ENCODE results near the gene GREB1. TPM values are rescaled to one million over a fixed set of nuclear protein-coding genes. Genes with fewer than 3 reads are reported as not detected.
A peak's percentile ranks its signal among the peaks of the same experiment; 100 is the strongest.

Gene GREB1
- total and polyA plus RNA-seq, 2 of the 13 experiments (the other 11 are each of a cell fraction or from before 2014, with no cell fraction given) = 31.3 to 61.2 TPM

DNA sequence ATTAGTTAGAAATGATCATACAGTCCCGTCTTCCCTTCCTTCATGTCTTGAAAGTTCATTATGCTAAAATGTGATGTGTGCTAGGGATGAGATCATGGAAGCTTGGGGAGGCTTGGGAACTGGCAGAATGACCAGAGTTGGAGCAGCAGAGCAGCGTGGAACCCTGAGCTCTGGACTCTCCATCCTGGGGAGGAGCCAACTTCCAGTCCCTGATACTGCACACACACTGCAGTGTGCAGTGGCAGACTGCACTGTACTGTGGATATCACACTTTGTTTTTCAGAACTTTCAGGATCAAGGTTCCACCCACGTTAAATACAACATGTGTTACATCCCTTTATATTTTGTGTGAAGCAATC lies 27.3 kb upstream of the GREB1 start (continued):
- TF ChIP-seq YEATS4 (CRISPR knock-in tag; IDR thresholded peaks at IDR 0.05; ENCODE audit: borderline replicate concordance) (peak; percentile 67), MAF1 (CRISPR knock-in tag; IDR thresholded peaks at IDR 0.05; ENCODE audit: borderline replicate concordance) (no peak), NR2F2 (IDR thresholded peaks at IDR 0.05; ENCODE audit: borderline replicate concordance, low read depth) (no peak), NCOA1 (CRISPR knock-in tag; IDR thresholded peaks at IDR 0.05) (peak; percentile 45; the same call in 1 of the 2 replicates), ZSCAN31 (CRISPR knock-in tag; IDR thresholded peaks at IDR 0.05; ENCODE audit: low read depth) (0 out of 2 replicates have a peak, but pooled peaks have one; percentile 20), FOSL2 (CRISPR knock-in tag; IDR thresholded peaks at IDR 0.05) (peak; percentile 27; the same call in 1 of the 2 replicates), LCORL (IDR thresholded peaks at IDR 0.05) (no peak), LCORL (CRISPR knock-in tag; IDR thresholded peaks at IDR 0.05) (peak; percentile 71), ZFY (CRISPR knock-in tag; IDR thresholded peaks at IDR 0.05) (no peak), CC2D1A (CRISPR knock-in tag; IDR thresholded peaks at IDR 0.05) (no peak), NCOA2 (CRISPR knock-in tag; IDR thresholded peaks at IDR 0.05) (no peak), XBP1 (CRISPR knock-in tag; IDR thresholded peaks at IDR 0.05) (peak; percentile 48; the same call in 1 of the 2 replicates), MLLT10 (CRISPR knock-in tag; IDR thresholded peaks at IDR 0.05) (no peak), MED13 (CRISPR knock-in tag; IDR thresholded peaks at IDR 0.05) (peak; percentile 48; the same call in 1 of the 2 replicates), GATAD2A (CRISPR knock-in tag; IDR thresholded peaks at IDR 0.05) (peak; percentile 64; the same call in 1 of the 2 replicates), ZNF326 (CRISPR knock-in tag; IDR thresholded peaks at IDR 0.05; ENCODE audit: borderline replicate concordance) (no peak), PAF1 (CRISPR knock-in tag; IDR thresholded peaks at IDR 0.05) (no peak)
- TF ChIP-seq, protein P1, sequence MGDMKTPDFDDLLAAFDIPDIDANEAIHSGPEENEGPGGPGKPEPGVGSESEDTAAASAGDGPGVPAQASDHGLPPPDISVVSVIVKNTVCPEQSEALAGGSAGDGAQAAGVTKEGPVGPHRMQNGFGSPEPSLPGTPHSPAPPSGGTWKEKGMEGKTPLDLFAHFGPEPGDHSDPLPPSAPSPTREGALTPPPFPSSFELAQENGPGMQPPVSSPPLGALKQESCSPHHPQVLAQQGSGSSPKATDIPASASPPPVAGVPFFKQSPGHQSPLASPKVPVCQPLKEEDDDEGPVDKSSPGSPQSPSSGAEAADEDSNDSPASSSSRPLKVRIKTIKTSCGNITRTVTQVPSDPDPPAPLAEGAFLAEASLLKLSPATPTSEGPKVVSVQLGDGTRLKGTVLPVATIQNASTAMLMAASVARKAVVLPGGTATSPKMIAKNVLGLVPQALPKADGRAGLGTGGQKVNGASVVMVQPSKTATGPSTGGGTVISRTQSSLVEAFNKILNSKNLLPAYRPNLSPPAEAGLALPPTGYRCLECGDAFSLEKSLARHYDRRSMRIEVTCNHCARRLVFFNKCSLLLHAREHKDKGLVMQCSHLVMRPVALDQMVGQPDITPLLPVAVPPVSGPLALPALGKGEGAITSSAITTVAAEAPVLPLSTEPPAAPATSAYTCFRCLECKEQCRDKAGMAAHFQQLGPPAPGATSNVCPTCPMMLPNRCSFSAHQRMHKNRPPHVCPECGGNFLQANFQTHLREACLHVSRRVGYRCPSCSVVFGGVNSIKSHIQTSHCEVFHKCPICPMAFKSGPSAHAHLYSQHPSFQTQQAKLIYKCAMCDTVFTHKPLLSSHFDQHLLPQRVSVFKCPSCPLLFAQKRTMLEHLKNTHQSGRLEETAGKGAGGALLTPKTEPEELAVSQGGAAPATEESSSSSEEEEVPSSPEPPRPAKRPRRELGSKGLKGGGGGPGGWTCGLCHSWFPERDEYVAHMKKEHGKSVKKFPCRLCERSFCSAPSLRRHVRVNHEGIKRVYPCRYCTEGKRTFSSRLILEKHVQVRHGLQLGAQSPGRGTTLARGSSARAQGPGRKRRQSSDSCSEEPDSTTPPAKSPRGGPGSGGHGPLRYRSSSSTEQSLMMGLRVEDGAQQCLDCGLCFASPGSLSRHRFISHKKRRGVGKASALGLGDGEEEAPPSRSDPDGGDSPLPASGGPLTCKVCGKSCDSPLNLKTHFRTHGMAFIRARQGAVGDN (CRISPR knock-in tag; IDR thresholded peaks at IDR 0.05) = peak; percentile 58; the same call in 1 of the 2 replicates
- TF ChIP-seq, protein P2, sequence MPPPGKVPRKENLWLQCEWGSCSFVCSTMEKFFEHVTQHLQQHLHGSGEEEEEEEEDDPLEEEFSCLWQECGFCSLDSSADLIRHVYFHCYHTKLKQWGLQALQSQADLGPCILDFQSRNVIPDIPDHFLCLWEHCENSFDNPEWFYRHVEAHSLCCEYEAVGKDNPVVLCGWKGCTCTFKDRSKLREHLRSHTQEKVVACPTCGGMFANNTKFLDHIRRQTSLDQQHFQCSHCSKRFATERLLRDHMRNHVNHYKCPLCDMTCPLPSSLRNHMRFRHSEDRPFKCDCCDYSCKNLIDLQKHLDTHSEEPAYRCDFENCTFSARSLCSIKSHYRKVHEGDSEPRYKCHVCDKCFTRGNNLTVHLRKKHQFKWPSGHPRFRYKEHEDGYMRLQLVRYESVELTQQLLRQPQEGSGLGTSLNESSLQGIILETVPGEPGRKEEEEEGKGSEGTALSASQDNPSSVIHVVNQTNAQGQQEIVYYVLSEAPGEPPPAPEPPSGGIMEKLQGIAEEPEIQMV (CRISPR knock-in tag; IDR thresholded peaks at IDR 0.05; ENCODE audit: low read depth) = 0 out of 2 replicates have a peak, but pooled peaks have one; percentile 26
- TF ChIP-seq, protein P3, sequence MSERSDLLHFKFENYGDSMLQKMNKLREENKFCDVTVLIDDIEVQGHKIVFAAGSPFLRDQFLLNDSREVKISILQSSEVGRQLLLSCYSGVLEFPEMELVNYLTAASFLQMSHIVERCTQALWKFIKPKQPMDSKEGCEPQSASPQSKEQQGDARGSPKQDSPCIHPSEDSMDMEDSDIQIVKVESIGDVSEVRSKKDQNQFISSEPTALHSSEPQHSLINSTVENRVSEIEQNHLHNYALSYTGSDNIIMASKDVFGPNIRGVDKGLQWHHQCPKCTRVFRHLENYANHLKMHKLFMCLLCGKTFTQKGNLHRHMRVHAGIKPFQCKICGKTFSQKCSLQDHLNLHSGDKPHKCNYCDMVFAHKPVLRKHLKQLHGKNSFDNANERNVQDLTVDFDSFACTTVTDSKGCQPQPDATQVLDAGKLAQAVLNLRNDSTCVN (CRISPR knock-in tag; IDR thresholded peaks at IDR 0.05; ENCODE audit: borderline replicate concordance) = peak; percentile 82
- TF ChIP-seq, protein P4, sequence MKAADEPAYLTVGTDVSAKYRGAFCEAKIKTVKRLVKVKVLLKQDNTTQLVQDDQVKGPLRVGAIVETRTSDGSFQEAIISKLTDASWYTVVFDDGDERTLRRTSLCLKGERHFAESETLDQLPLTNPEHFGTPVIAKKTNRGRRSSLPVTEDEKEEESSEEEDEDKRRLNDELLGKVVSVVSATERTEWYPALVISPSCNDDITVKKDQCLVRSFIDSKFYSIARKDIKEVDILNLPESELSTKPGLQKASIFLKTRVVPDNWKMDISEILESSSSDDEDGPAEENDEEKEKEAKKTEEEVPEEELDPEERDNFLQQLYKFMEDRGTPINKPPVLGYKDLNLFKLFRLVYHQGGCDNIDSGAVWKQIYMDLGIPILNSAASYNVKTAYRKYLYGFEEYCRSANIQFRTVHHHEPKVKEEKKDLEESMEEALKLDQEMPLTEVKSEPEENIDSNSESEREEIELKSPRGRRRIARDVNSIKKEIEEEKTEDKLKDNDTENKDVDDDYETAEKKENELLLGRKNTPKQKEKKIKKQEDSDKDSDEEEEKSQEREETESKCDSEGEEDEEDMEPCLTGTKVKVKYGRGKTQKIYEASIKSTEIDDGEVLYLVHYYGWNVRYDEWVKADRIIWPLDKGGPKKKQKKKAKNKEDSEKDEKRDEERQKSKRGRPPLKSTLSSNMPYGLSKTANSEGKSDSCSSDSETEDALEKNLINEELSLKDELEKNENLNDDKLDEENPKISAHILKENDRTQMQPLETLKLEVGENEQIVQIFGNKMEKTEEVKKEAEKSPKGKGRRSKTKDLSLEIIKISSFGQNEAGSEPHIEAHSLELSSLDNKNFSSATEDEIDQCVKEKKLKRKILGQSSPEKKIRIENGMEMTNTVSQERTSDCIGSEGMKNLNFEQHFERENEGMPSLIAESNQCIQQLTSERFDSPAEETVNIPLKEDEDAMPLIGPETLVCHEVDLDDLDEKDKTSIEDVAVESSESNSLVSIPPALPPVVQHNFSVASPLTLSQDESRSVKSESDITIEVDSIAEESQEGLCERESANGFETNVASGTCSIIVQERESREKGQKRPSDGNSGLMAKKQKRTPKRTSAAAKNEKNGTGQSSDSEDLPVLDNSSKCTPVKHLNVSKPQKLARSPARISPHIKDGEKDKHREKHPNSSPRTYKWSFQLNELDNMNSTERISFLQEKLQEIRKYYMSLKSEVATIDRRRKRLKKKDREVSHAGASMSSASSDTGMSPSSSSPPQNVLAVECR (CRISPR knock-in tag; IDR thresholded peaks at IDR 0.05; ENCODE audit: borderline replicate concordance) = peak; percentile 37; the same call in 1 of the 2 replicates

Measured in HepG2 (cell line).